ENCODE results near the gene RIMS1.

Gene RIMS1

DNA sequence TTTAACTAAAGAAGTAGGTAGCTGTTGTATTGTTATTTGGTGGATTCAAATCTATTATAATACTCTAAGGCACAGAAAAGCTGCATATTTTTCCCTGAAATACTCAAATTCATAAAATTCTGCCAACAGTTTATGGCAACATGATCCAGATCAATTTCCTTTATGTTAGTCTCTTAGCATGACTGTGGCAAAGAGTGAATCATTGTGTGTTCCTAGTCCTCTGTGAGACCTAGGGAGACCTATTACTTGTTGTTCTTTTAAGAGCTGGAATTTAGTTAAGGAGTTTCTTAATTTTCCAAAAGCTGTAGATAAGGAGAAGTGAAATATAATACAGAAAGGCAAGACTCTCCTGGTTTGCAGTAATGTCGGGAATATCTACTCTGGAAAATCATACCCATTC, 149.6 kb downstream of the RIMS1 start:
- Histone ChIP-seq H3K36me3 (ENCODE audit: low read length) (no peaks in the 10 kb centered on the region), H3K9ac (ENCODE audit: low read length) (no peak overlapping the region), H3F3A (ENCODE audit: insufficient read depth) (no peaks in the 10 kb centered on the region), H3K79me2 (ENCODE audit: insufficient read depth, low read length) (no peaks in the 10 kb centered on the region), H3K9me3 (ENCODE audit: insufficient read depth, low read length) (no peaks in the 10 kb centered on the region), H2AFZ (ENCODE audit: low read depth, low read length, severe bottlenecking) (no peak overlapping the region), H3K27ac (ENCODE audit: low read depth, low read length) (no peak overlapping the region), H3K4me2 (ENCODE audit: low read depth, low read length, poor library complexity, severe bottlenecking) (no peak overlapping the region), H3K27me3 (ENCODE audit: low read length) (no peaks in the 10 kb centered on the region), H3K4me3 (ENCODE audit: insufficient read depth, low read length, poor library complexity, severe bottlenecking) (no peak overlapping the region), H4K20me1 (ENCODE audit: low read depth, low read length) (0 out of 2 replicates have a peak, but pooled peaks cover under 1% of the 10 kb centered on the region), H3K9me2 (replicated peaks; ENCODE audit: insufficient read depth, low read length) (no peaks in the 10 kb centered on the region)
- TF ChIP-seq EZH2phosphoT487 (conservative IDR thresholded peaks at IDR 0.05; ENCODE audit: low read length), result no peak
- TF ChIP-seq, protein P1, sequence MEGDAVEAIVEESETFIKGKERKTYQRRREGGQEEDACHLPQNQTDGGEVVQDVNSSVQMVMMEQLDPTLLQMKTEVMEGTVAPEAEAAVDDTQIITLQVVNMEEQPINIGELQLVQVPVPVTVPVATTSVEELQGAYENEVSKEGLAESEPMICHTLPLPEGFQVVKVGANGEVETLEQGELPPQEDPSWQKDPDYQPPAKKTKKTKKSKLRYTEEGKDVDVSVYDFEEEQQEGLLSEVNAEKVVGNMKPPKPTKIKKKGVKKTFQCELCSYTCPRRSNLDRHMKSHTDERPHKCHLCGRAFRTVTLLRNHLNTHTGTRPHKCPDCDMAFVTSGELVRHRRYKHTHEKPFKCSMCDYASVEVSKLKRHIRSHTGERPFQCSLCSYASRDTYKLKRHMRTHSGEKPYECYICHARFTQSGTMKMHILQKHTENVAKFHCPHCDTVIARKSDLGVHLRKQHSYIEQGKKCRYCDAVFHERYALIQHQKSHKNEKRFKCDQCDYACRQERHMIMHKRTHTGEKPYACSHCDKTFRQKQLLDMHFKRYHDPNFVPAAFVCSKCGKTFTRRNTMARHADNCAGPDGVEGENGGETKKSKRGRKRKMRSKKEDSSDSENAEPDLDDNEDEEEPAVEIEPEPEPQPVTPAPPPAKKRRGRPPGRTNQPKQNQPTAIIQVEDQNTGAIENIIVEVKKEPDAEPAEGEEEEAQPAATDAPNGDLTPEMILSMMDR (IDR thresholded peaks at IDR 0.05; ENCODE audit: insufficient read depth, low read length, poor library complexity, severe bottlenecking), result no peak

DNA sequence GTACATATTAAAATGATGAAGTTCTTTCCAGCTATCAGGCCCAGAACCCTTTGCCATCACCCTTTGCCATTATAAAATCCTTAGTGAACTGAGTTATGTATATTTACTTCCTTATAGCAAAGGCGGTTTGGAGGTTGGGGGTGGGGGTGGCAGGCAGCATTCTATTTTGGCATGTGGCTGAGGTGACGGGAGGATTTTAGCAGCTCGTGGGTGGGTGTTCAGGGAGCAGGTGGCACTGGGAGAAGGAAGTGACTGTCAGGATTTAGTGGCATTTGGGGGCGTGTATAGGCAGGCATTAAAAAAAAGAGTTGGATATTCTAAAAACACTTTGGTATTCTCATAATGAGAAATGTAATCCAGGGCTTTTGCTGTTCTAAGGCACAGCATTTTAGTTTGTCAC, 150.7 kb downstream of the RIMS1 start:
- Histone ChIP-seq H3K79me2 (ENCODE audit: insufficient read depth, low read length) (no peaks in the 10 kb centered on the region), H3F3A (ENCODE audit: insufficient read depth) (no peaks in the 10 kb centered on the region)

DNA sequence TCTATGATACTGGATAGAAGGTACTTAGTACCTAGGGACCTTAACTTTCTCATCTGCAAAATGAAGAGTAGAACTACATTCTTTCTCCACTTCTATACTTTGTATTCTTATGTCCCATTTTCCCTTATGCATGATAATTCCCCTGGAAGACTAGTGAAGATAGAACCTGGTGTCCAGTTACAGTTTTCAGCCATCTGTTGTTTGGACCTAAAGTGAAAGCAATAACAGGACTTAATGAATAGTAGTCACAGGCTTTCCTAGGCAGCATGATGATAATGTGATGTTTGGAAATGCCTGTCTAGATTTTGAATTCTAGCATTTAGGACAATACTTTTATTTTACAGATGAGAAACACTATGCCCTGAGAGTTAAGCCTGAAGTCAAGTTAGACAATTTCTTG, 153.8 kb downstream of the RIMS1 start:
- H3K9ac ChIP-seq (ENCODE audit: low read length), result no peak overlapping the region
- H2AFZ ChIP-seq (ENCODE audit: low read depth, low read length, severe bottlenecking), result no peak overlapping the region
- no peaks in the 10 kb centered on the region for H3K9me3 ChIP-seq (ENCODE audit: insufficient read depth, low read length)
- 0 out of 2 replicates have a peak, but pooled peaks cover 4% of the 10 kb centered on the region for H4K20me1 ChIP-seq (ENCODE audit: low read depth, low read length)
- H3K4me3 ChIP-seq (ENCODE audit: insufficient read depth, low read length, poor library complexity, severe bottlenecking), result no peak overlapping the region
- TF ChIP-seq, protein P1 (IDR thresholded peaks at IDR 0.05; ENCODE audit: insufficient read depth, low read length, poor library complexity, severe bottlenecking), result no peak
- no peak for TF ChIP-seq EZH2phosphoT487 (conservative IDR thresholded peaks at IDR 0.05; ENCODE audit: low read length)
- H3K79me2 ChIP-seq (ENCODE audit: insufficient read depth, low read length), result no peaks in the 10 kb centered on the region
- no peak overlapping the region for H3K4me2 ChIP-seq (ENCODE audit: low read depth, low read length, poor library complexity, severe bottlenecking)
- no peaks in the 10 kb centered on the region for H3K27me3 ChIP-seq (ENCODE audit: low read length)
- H3K36me3 ChIP-seq (ENCODE audit: low read length), result no peaks in the 10 kb centered on the region
- H3K27ac ChIP-seq (ENCODE audit: low read depth, low read length), result no peak overlapping the region
- H3K9me2 ChIP-seq (replicated peaks; ENCODE audit: insufficient read depth, low read length), result no peaks in the 10 kb centered on the region
- no peaks in the 10 kb centered on the region for H3F3A ChIP-seq (ENCODE audit: insufficient read depth)

More for the DNA sequence above, 150.7 kb downstream of the RIMS1 start:
- TF ChIP-seq EZH2phosphoT487 (conservative IDR thresholded peaks at IDR 0.05; ENCODE audit: low read length), result no peak
- TF ChIP-seq, protein P1 (IDR thresholded peaks at IDR 0.05; ENCODE audit: insufficient read depth, low read length, poor library complexity, severe bottlenecking), result no peak
- H3K4me2 ChIP-seq (ENCODE audit: low read depth, low read length, poor library complexity, severe bottlenecking), result no peak overlapping the region
- 0 out of 2 replicates have a peak, but pooled peaks cover 4% of the 10 kb centered on the region for H4K20me1 ChIP-seq (ENCODE audit: low read depth, low read length)
- H3K9me2 ChIP-seq (replicated peaks; ENCODE audit: insufficient read depth, low read length), result no peaks in the 10 kb centered on the region
- H3K9me3 ChIP-seq (ENCODE audit: insufficient read depth, low read length), result no peaks in the 10 kb centered on the region
- no peak overlapping the region for H3K9ac ChIP-seq (ENCODE audit: low read length)
- no peak overlapping the region for H3K4me3 ChIP-seq (ENCODE audit: insufficient read depth, low read length, poor library complexity, severe bottlenecking)
- H3K27me3 ChIP-seq (ENCODE audit: low read length), result no peaks in the 10 kb centered on the region
- H2AFZ ChIP-seq (ENCODE audit: low read depth, low read length, severe bottlenecking), result no peak overlapping the region
- H3K36me3 ChIP-seq (ENCODE audit: low read length), result no peaks in the 10 kb centered on the region
- no peak overlapping the region for H3K27ac ChIP-seq (ENCODE audit: low read depth, low read length)

Data from SU-DHL-6 (cell line).